HepG2 (cell line): ENCODE results near the gene ZNF669. TPM values are rescaled to one million over a fixed set of nuclear protein-coding genes. Genes with fewer than 3 reads are reported as not detected.

Experiments used
- BRD4 ChIP-seq: sonication (generic); formaldehyde crosslinking; IDR thresholded peaks from 2 replicates; pipeline ENCODE4 v1.4.0; 2020; ENCODE audit warnings: missing genetic modification reagents
- CSRNP1 ChIP-seq: sonication (generic); formaldehyde crosslinking; IDR thresholded peaks from 2 replicates; pipeline ENCODE4 v1.8.1; 2023; ENCODE audit warnings: mild to moderate bottlenecking, missing genetic modification reagents
- DDIT3 ChIP-seq: sonication (generic); formaldehyde crosslinking; IDR thresholded peaks from 2 replicates; pipeline ENCODE4 v1.4.0; 2020; ENCODE audit warnings: mild to moderate bottlenecking, missing genetic modification reagents
- FOXO1 ChIP-seq: sonication (generic); formaldehyde crosslinking; IDR thresholded peaks from 2 replicates; pipeline ENCODE4 v1.4.0; 2020; ENCODE audit warnings: missing genetic modification reagents
- GATAD1 ChIP-seq: IDR thresholded peaks from 2 replicates; pipeline ENCODE4 v1.6.1; 2016; ENCODE audit warnings: missing genetic modification reagents, missing compliant biosample characterization
- HBP1 ChIP-seq: IDR thresholded peaks from 2 replicates; pipeline ENCODE4 v1.6.1; 2016; ENCODE audit warnings: low read depth, control low read depth
- HNRNPK ChIP-seq: fragments of 200-400 bp; formaldehyde crosslinking; IDR thresholded peaks from 2 replicates; pipeline ENCODE4 v1.6.1; 2018; ENCODE audit warnings: low read length, low read depth, moderate library complexity, mild to moderate bottlenecking; ENCODE audit not compliant: poor library complexity, severe bottlenecking
- KDM2A ChIP-seq: sonication (generic); formaldehyde crosslinking; IDR thresholded peaks from 2 replicates; pipeline ENCODE4 v1.4.0; 2020; ENCODE audit warnings: low read depth, missing genetic modification reagents, borderline replicate concordance
- MLXIP ChIP-seq: sonication (generic); formaldehyde crosslinking; IDR thresholded peaks from 2 replicates; pipeline ENCODE4 v1.9.0; 2021; ENCODE audit warnings: missing genetic modification reagents, borderline replicate concordance
- MTERF4 ChIP-seq: sonication (generic); formaldehyde crosslinking; IDR thresholded peaks from 2 replicates; pipeline ENCODE4 v1.8.0; 2023; ENCODE audit warnings: mild to moderate bottlenecking, missing genetic modification reagents
- MXI1 ChIP-seq: IDR thresholded peaks from 3 replicates; pipeline ENCODE4 v1.6.1; 2012; ENCODE audit warnings: low read depth, low read length, inconsistent platforms, borderline replicate concordance
- POGZ ChIP-seq: sonication (generic); formaldehyde crosslinking; IDR thresholded peaks from 2 replicates; pipeline ENCODE4 v1.4.0; 2020; ENCODE audit warnings: mild to moderate bottlenecking, missing genetic modification reagents
- REL ChIP-seq: sonication (generic); formaldehyde crosslinking; conservative IDR thresholded peaks from 2 replicates; pipeline ENCODE4 v1.8.0; 2022; ENCODE audit warnings: mild to moderate bottlenecking, missing genetic modification reagents, moderate library complexity
- ZBTB26 ChIP-seq: IDR thresholded peaks from 2 replicates; pipeline ENCODE4 v1.6.1; 2016; ENCODE audit warnings: missing compliant biosample characterization, missing genetic modification reagents, borderline replicate concordance
- ZC3H13 ChIP-seq: sonication (generic); formaldehyde crosslinking; IDR thresholded peaks from 2 replicates; pipeline ENCODE4 v1.8.1; 2023; ENCODE audit warnings: mild to moderate bottlenecking, missing genetic modification reagents, moderate library complexity
- ZNF616 ChIP-seq: sonication (generic); formaldehyde crosslinking; IDR thresholded peaks from 2 replicates; pipeline ENCODE4 v1.5.0; 2020; ENCODE audit warnings: low read depth, mild to moderate bottlenecking, missing genetic modification reagents
- ZNF660 ChIP-seq: sonication (generic); formaldehyde crosslinking; IDR thresholded peaks from 2 replicates; pipeline ENCODE4 v1.5.1; 2020; ENCODE audit warnings: mild to moderate bottlenecking, low read depth, missing genetic modification reagents, borderline replicate concordance
- ZSCAN9 ChIP-seq: IDR thresholded peaks from 2 replicates; pipeline ENCODE4 v1.6.1; 2016; ENCODE audit warnings: borderline replicate concordance
- polyA plus RNA-seq, 8 experiments: library from polyadenylated mRNA; depleted of rRNA in 3 of 8; stranded (reverse) in 7 of 8; unstranded in 1 of 8; fragments of >200 nt; fragmentation: Illumina TruSeq in 4 of 8; extraction: Trizol in 4 of 8; gene quantifications; 2 replicates each; pipeline versions ENCODE4 v1.2.1 to v1.2.3, GENCODE V29; 2011 to 2016; ENCODE audit warnings: low read depth in 4 of 8, missing spikeins in 1 of 8, mixed read lengths in 1 of 8; ENCODE audit not compliant: insufficient read depth in 1 of 8
- total RNA-seq, 5 experiments: library from RNA; depleted of rRNA; stranded (reverse); fragments of >200 nt; fragmentation: Illumina TruSeq; extraction: Trizol; gene quantifications; 2 replicates each; pipeline ENCODE4 v1.2.3, GENCODE V29; 2016; ENCODE audit warnings: low read depth in 1 of 5

Gene ZNF669
- total and polyA plus RNA-seq, 2 of the 13 experiments (the other 11 are each of a cell fraction or from before 2014, with no cell fraction given), result 3.1 to 14.6 TPM

- peak; percentile 83 for TF ChIP-seq CSRNP1
- no peak for TF ChIP-seq MLXIP (CRISPR knock-in tag)
- no peak for TF ChIP-seq ZSCAN9 (CRISPR knock-in tag)
- TF ChIP-seq ZBTB26 (CRISPR knock-in tag), result no peak
- peak; percentile 41; the same call in 1 of the 2 replicates for TF ChIP-seq HBP1 (CRISPR knock-in tag)
- TF ChIP-seq FOXO1 (CRISPR knock-in tag), result no peak
- TF ChIP-seq MXI1, result peak; percentile 28; the same call in 1 of the 3 replicates
- no peak for TF ChIP-seq HNRNPK
- peak; percentile 12; the same call in 1 of the 2 replicates for TF ChIP-seq POGZ (CRISPR knock-in tag)
- peak; percentile 80 for TF ChIP-seq ZC3H13 (CRISPR knock-in tag)
- TF ChIP-seq BRD4 (CRISPR knock-in tag), result peak; percentile 62; the same call in 1 of the 2 replicates
- TF ChIP-seq MTERF4 (CRISPR knock-in tag), result peak; percentile 83; the same call in 1 of the 2 replicates
- no peak for TF ChIP-seq ZNF660
- peak; percentile 80 for TF ChIP-seq KDM2A (CRISPR knock-in tag)
- TF ChIP-seq GATAD1 (CRISPR knock-in tag), result 0 out of 2 replicates have a peak, but pooled peaks have one; percentile 60
- peak; percentile 81 for TF ChIP-seq REL
- TF ChIP-seq ZNF616 (CRISPR knock-in tag), result peak; percentile 75
- no peak for TF ChIP-seq DDIT3 (CRISPR knock-in tag)
Observed at GRCh38 chr1:247111700-247112478, 7.7 kb upstream of the ZNF669 start (continued).
